NCI-H69 (cell line): ENCODE data around the gene NHS.
"Not testable (repeated sequence)": the region's sequence is repeated elsewhere in the genome, so short reads cannot be mapped to it uniquely, and the experiment has no call there.

Experiments
- DNase-seq: peaks from one replicate; lab custom pipeline; 2025; lab: John Stamatoyannopoulos, UW

The NHS gene

GRCh38 chrX:17405225-17405969, 30.4 kb downstream of the NHS start:
- no peak for DNase-seq

GRCh38 chrX:17409566-17410290, 34.7 kb downstream of the NHS start:
- no peak for DNase-seq

DNA sequence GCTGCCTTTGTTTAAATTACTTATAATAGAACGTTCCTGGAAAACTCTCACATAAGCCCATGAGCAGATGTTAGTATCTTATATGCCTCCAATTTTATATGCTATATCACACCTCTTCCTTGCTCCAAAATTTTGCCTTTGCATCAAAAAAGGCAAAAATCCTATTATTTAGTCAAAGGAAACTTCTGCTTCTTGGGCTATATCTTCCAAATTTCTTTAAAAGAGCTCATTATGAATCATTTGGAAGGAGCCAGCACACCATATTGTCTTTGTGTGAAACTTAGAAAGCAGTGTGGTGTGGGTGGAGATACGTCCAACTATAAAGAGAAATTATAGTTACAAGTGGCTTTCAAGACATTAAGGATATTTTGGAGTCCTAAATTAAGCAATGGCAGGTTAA, 35.7 kb downstream of the NHS start:
- no peak for DNase-seq

- DNase-seq, result peak; percentile 53
Measured at GRCh38 chrX:17411205-17411604, 36.2 kb downstream of the NHS start.

- peak; percentile 9 for DNase-seq
Measured at GRCh38 chrX:17412692-17413091, 37.7 kb downstream of the NHS start.

DNA sequence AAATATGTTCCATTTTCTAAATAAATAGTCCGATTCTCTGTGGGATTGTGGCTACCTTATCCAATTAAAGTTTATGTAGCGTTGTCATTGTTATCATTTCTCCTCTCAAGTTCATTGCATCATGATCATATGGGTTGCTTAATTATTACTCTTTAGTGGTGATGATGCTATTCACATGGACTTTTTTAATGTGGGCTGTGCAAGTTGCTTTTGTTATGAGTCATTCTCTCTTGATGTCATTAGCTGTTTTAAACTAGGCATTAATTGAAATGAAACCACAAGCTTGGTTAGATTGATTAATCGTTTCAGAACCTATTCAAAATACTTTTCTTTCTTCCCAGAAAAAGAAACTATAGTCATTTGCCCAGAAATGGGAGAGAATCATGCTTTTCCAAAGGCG, 38.2 kb downstream of the NHS start:
- peak; percentile 23 for DNase-seq

DNA sequence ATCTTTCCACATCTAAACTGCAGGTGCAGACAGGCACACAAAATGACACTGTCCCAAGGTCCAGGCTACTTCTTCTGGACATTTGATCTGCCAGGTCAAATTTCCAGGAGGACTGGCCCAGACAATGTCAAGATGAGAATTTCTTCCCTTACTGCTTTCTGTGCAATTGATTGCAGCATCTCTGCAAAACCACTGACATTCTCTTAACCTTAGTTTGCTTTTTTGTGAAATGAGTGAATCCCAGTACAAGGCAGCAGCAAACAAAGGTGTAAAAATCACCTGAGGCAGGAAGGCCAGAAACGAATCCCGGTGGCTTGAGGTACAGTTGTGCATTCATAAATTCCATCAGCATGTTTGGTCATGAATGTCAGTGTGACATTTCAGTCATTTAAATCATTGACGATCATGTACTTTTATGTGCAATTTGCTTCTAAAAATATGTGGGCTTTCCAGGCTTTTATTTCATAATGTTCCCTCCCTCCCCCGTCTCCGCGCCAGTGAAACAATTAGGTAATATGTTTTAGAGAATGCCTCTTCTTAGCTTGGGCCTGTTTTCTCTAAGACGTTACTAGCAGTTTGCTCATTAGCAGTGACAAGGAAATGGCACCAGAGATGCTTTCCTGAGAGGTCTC, 39.1 kb downstream of the NHS start:
- no peak for DNase-seq

- DNase-seq, result no peak
Measured at GRCh38 chrX:17414839-17415238, 39.8 kb downstream of the NHS start.

- DNase-seq, result peak; percentile 1
Measured at GRCh38 chrX:17415242-17415810, 40.3 kb downstream of the NHS start.

DNA sequence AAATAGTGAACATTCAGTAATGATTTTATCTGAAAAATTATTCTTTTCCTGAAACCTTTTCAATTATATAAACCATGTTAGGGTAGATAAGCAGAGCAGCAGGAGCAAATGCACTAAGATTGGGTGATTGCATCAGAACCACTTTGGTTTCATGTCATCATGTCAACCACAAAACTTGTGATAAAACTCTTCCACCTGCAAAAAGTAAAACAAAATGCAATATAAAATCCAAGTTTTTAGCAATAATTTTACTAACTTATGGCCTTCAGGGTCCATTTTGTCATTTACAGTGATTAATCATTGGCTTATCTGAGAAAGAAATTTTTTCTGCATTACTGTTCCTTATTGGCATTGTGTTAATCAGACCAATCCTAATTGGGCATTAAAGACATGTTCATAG, 42.4 kb downstream of the NHS start:
- no peak for DNase-seq

DNA sequence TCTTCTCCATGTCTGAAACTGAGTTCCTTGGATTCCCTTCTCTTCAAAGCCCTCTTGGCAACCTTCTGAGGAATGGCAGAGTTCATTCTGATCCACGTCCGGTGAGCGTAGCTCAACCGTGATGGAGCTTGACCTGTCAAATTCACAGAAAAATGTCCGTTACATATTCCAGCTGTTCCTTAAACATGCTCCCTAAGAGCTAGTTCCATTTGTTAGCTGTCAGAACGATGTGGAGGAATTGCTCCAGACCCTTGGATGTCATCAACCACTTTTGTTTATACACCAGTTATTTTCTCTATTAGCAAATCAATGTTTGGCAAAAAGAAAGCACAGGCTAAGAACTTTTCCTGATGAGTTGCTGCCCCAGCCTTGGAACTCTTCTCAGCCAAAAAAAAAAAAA, 50.1 kb downstream of the NHS start:
- DNase-seq, result no peak

DNA sequence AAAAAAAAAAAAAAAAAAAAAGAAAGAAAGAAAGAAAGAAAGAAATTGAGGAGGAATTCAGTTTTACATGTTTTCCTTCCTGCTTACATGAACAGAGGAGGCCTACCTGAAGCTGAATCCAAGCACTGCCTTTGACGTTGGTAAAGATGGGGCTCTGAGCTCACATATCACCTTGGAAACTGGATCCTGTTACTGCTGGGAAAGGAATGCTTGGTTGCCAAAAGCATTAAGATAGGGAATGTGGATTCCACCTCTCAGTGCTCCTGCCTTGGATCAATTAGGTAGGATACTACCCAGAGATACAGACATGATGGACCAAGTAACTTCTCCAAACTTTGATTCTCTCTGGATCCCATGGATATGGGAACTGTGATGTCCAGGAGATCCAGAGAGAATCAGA, 50.6 kb downstream of the NHS start:
- no peak for DNase-seq

DNA sequence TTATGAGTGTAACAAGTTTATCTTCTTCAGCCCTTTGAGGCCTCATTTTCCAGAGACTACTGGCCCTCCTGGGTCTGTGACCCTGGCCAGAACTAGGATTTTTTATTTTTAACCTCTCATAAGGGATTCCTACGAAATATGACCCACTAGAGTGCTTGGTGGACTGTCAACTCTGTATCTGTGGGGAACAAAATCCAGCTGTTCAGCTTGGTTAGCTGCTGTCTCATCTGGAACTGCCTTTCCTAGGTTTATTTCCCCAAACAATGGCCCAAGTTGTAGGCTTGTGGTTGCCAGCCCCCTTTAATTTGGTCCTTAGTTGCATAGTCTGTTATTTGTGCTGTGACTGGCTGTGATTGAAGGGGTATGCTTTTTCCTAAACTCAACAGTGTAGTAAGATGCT, 56.2 kb downstream of the NHS start:
- no peak for DNase-seq

DNA sequence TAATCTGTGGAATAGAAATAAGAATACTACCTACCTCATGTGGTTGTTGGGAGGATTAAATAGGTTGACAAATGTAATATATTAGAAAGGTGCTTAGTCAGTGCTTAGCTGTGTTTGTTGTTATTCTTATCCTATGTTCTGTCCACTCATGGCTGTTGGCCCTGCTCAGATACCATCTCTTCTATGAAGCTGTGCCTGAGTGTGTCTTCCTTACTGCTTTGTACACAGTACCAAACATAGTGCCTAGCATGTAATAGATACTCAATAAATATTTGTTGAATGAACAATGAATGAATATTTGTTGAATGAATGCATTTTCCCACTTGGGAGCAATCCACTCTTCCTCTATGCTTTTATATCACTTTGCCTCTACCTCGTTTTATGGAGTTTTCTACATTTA, 57.2 kb downstream of the NHS start:
- DNase-seq, result peak; percentile 10

DNA sequence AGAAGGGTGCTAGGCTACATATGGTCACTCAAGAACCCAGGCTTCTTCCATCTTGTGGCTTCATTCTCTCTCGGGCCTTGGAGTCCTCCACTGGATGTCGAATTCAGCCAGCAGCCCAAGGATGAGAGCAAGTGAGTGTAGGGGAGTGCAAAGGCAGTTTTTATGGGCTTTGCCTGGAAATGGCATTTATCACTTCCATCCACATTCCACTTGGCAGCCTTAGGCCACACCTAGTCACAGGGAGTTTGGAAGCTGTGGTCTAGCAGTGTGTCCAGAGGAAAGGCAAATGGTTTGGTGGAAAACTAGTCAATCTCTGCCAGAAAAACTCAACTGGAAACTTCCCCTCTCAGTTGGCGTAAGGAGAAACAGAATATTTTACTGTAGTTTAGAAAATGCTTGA, 59.0 kb downstream of the NHS start:
- DNase-seq, result no peak

DNA sequence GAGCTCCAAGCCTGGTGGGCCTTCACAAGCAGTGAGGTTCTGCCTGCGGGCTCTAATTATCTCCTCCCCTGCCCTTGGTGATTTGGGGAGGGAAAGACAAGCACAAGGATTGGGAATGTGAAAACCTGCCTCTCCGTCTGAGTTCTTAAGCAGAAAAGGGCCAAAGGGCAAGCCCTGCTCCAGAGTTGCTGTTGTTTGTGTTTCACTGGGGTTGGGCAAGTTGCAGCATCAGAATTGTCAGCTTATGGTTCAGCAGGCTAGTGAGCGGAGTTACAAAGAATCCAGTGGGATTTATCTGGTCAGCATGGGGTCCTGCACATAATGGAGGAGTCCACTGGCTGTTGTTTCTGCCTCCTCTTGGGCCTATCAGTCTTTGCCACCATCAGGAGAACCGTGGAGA, 60.5 kb downstream of the NHS start:
- DNase-seq, result no peak

GRCh38 chrX:17438221-17438620, 63.2 kb downstream of the NHS start:
- no peak for DNase-seq

DNA sequence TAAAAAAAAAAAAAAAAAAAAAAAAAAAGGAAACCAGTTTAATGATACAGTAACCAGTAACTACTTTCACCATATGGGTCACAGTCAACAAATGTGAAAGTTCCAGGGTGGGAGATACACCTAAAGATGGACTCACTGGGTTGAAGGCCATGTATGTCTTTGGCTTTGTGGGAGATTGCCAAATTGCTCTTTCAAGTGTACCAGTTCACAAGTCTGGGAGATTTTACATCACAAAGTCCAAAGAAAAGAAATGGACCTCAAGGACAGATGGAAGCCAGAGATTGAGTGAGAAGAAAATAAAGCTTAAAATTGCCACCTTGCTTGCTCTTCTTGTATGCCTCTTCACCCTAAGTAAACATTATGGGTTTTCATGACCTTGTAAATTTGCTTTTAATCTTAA, 65.3 kb downstream of the NHS start:
- DNase-seq, result no peak

GRCh38 chrX:17440836-17441235, 65.8 kb downstream of the NHS start:
- DNase-seq, result no peak

DNA sequence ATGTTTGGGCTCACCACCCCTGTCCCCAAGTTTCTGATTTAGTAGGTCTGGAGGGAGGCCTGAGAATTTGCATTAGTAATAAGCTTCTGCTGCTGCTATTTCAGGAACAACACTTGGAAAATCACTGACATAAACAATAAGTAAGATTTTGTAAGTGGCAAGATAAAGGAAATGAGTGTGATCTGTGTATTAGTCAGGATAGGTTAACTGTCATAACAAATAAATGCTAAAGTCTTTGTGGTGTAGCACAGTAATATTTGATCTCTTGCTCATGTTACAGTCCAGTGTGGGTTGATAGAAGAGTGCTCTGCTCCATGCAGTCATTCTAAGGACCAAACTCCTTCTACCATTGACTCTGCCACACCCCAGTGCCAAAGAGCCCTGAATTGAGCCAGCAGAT, 67.0 kb downstream of the NHS start:
- no peak for DNase-seq

GRCh38 chrX:17442898-17443297, 67.9 kb downstream of the NHS start:
- DNase-seq, result no peak

GRCh38 chrX:17443556-17443955, 68.6 kb downstream of the NHS start:
- no peak for DNase-seq

- DNase-seq, result not testable (repeated sequence)
Measured at GRCh38 chrX:17446269-17446668, 71.3 kb downstream of the NHS start.
